ENCODE results near the gene CSDE1.
A peak's percentile ranks its signal among the peaks of the same experiment; 100 is the strongest.

CSDE1 gene

GRCh38 chr1:114668784-114669561 is 88.8 kb downstream of the CSDE1 start:
- H3K27ac ChIP-seq (ENCODE audit: insufficient read depth, low read depth, low read length, poor library complexity, severe bottlenecking) = no peak overlapping the region
- H3K27me3 ChIP-seq (ENCODE audit: control insufficient read depth, insufficient read depth, low read length, poor library complexity, severe bottlenecking) = peaks cover 63% of the 10 kb centered on the region
- no peaks in the 10 kb centered on the region for H3K9me3 ChIP-seq (ENCODE audit: control insufficient read depth, low read length)
- H3K4me3 ChIP-seq (ENCODE audit: insufficient read depth, low read depth, low read length) = peak overlapping the region; percentile 63
- no peaks in the 10 kb centered on the region for H3K4me1 ChIP-seq (ENCODE audit: control insufficient read depth, insufficient read depth, low read length)
- 52 to 56% methylated on average over 12 to 13 of the region's 13 CpGs for WGBS, 2 experiments
- H3K36me3 ChIP-seq (ENCODE audit: control insufficient read depth, insufficient read depth, low read length) = no peaks in the 10 kb centered on the region

GRCh38 chr1:114668373-114668772 is 89.4 kb downstream of the CSDE1 start:
- Histone ChIP-seq H3K27me3 (ENCODE audit: control insufficient read depth, insufficient read depth, low read length, poor library complexity, severe bottlenecking) (peaks cover 58% of the 10 kb centered on the region), H3K4me3 (ENCODE audit: insufficient read depth, low read depth, low read length) (no peak overlapping the region), H3K27ac (ENCODE audit: insufficient read depth, low read depth, low read length, poor library complexity, severe bottlenecking) (no peak overlapping the region), H3K36me3 (ENCODE audit: control insufficient read depth, insufficient read depth, low read length) (no peaks in the 10 kb centered on the region), H3K4me1 (ENCODE audit: control insufficient read depth, insufficient read depth, low read length) (no peaks in the 10 kb centered on the region), H3K9me3 (ENCODE audit: control insufficient read depth, low read length) (no peaks in the 10 kb centered on the region)
- 58 to 88% methylated on average over 1 to 2 of the region's 4 CpGs for WGBS, 2 experiments

GRCh38 chr1:114666954-114667353 is 90.8 kb downstream of the CSDE1 start:
- Histone ChIP-seq H3K4me3 (ENCODE audit: insufficient read depth, low read depth, low read length) (no peak overlapping the region), H3K27ac (ENCODE audit: insufficient read depth, low read depth, low read length, poor library complexity, severe bottlenecking) (no peak overlapping the region), H3K27me3 (ENCODE audit: control insufficient read depth, insufficient read depth, low read length, poor library complexity, severe bottlenecking) (peaks cover 48% of the 10 kb centered on the region), H3K9me3 (ENCODE audit: control insufficient read depth, low read length) (no peaks in the 10 kb centered on the region), H3K4me1 (ENCODE audit: control insufficient read depth, insufficient read depth, low read length) (no peaks in the 10 kb centered on the region), H3K36me3 (ENCODE audit: control insufficient read depth, insufficient read depth, low read length) (no peaks in the 10 kb centered on the region)
- WGBS, 2 experiments = 88% methylated on average over 2 of the region's 3 CpGs
